GM18499 (cell line): ENCODE data around the gene EXO1.
A peak's percentile ranks its signal among the peaks of the same experiment; 100 is the strongest.

Experiments
- ATAC-seq: cut with Tn5 transposase; IDR thresholded peaks from one replicate; pipeline ENCODE4 v1.9.1; 2021; ENCODE audit warnings: moderate number of reproducible peaks; ENCODE audit not compliant: insufficient read depth, unreplicated experiment

The EXO1 gene

GRCh38 chr1:241881440-241881839 lies 33.4 kb downstream of the EXO1 start:
- no peak for ATAC-seq

- ATAC-seq = no peak
These were observed 35.2 kb downstream of the EXO1 start for GRCh38 chr1:241883159-241883558.

- no peak for ATAC-seq
These were observed 40.2 kb downstream of the EXO1 start for GRCh38 chr1:241888232-241888631.

- no peak for ATAC-seq
These were observed 43.3 kb downstream of the EXO1 start for GRCh38 chr1:241891296-241891695.

- ATAC-seq = no peak
These were observed 46.0 kb downstream of the EXO1 start for GRCh38 chr1:241894016-241894415.

GRCh38 chr1:241895013-241895412 lies 47.0 kb downstream of the EXO1 start:
- ATAC-seq = peak; percentile 65

- ATAC-seq = no peak
These were observed 48.6 kb downstream of the EXO1 start for GRCh38 chr1:241896670-241896962.

GRCh38 chr1:241899210-241899609 lies 51.2 kb downstream of the EXO1 start:
- no peak for ATAC-seq

- no peak for ATAC-seq
These were observed 52.4 kb downstream of the EXO1 start for GRCh38 chr1:241900381-241900780.

- ATAC-seq = no peak
These were observed 54.5 kb downstream of the EXO1 start for GRCh38 chr1:241902391-241903065.

- ATAC-seq = no peak
These were observed 68.2 kb downstream of the EXO1 start for GRCh38 chr1:241916196-241916595.

GRCh38 chr1:241917487-241917886 lies 69.5 kb downstream of the EXO1 start:
- ATAC-seq = no peak

- ATAC-seq = no peak
These were observed 70.9 kb downstream of the EXO1 start for GRCh38 chr1:241918879-241919278.

GRCh38 chr1:241924080-241924808 lies 76.2 kb downstream of the EXO1 start:
- ATAC-seq = no peak

GRCh38 chr1:241926141-241926540 lies 78.1 kb downstream of the EXO1 start:
- no peak for ATAC-seq

- no peak for ATAC-seq
These were observed 79.3 kb downstream of the EXO1 start for GRCh38 chr1:241927321-241927720.

- no peak for ATAC-seq
These were observed 84.8 kb downstream of the EXO1 start for GRCh38 chr1:241932845-241933244.

GRCh38 chr1:241934201-241934848 lies 86.3 kb downstream of the EXO1 start:
- no peak for ATAC-seq

GRCh38 chr1:241934866-241935265 lies 86.9 kb downstream of the EXO1 start:
- no peak for ATAC-seq
